K562 treated with DMSO at 1 percent for 12 hours (cell line): ENCODE data around the gene PSMA5. TPM values are rescaled to one million over a fixed set of nuclear protein-coding genes. Genes with fewer than 3 reads are reported as not detected.

Source experiments
- total RNA-seq: library from RNA; unstranded; fragments of 300-600 nt; gene quantifications from 2 replicates; pipeline ENCODE4 v1.2.3, GENCODE V29; 2022; ENCODE audit not compliant: insufficient read depth

Gene PSMA5
- 117 and 150 TPM in 2 replicates for total RNA-seq

GRCh38 chr1:109426281-109427170 lies at the start of gene PSMA5:
Gene PSMA5 (minus strand): TSS chr1:109426448. CDS start chr1:109426330, 118 bp downstream.

GRCh38 chr1:109466452-109467300 lies 40.4 kb upstream of the PSMA5 start, which contains the start of gene SYPL2:
Gene SYPL2 (plus strand): TSS chr1:109466546. CDS start chr1:109466844, 298 bp downstream.

GRCh38 chr1:109397581-109398342 lies 28.5 kb downstream of the PSMA5 start, which contains the start of gene SORT1:
Gene SORT1 (minus strand): TSS chr1:109397918. CDS start chr1:109397892, 26 bp downstream.

Other genes starting within 250 kb of the PSMA5 start
- gene SARS1, start 212.5 kb downstream of the PSMA5 start, total RNA-seq = 556 and 670 TPM in 2 replicates
- gene CELSR2, start 176.9 kb downstream of the PSMA5 start, total RNA-seq = 4.5 and 24.3 TPM in 2 replicates
- 55.5 and 66.6 TPM in 2 replicates for gene PSRC1, start 143.3 kb downstream of the PSMA5 start, total RNA-seq
- gene MYBPHL, start 119.4 kb downstream of the PSMA5 start, total RNA-seq = not detected in 2 replicates
- gene SORT1, start 28.5 kb downstream of the PSMA5 start, total RNA-seq = 25.4 and 88.2 TPM in 2 replicates
- gene SYPL2, start 40.1 kb upstream of the PSMA5 start, total RNA-seq = not detected in 2 replicates
- 7.8 and 9.2 TPM in 2 replicates for gene ATXN7L2, start 57.5 kb upstream of the PSMA5 start, total RNA-seq
- 5.1 and 13.1 TPM in 2 replicates for gene CYB561D1, start 67.6 kb upstream of the PSMA5 start, total RNA-seq
- gene AMIGO1, start 83.3 kb upstream of the PSMA5 start, total RNA-seq = 0.19 and 1.7 TPM in 2 replicates
- gene GPR61, start 113.4 kb upstream of the PSMA5 start, total RNA-seq = not detected in 2 replicates
- gene GNAI3, start 122.2 kb upstream of the PSMA5 start, total RNA-seq = 3.7 and 7.7 TPM in 2 replicates
- gene GNAT2, start 193.2 kb upstream of the PSMA5 start, total RNA-seq = not detected in 2 replicates
- 29.3 and 54.4 TPM in 2 replicates for gene AMPD2, start 193.4 kb upstream of the PSMA5 start, total RNA-seq
- gene GSTM4, start 229.7 kb upstream of the PSMA5 start, total RNA-seq = 47.9 and 54.3 TPM in 2 replicates
- gene GSTM2, start 241.6 kb upstream of the PSMA5 start, total RNA-seq = 6.4 and 21.0 TPM in 2 replicates